Keratinocyte (primary cell): Measurements from ENCODE around the gene APOBEC4.

Source experiments
- EZH2 ChIP-seq: IDR thresholded peaks from one replicate; pipeline ENCODE4 v1.6.1; 2012; ENCODE audit warnings: inconsistent platforms, mild to moderate bottlenecking, low read length, moderate library complexity
- TF ChIP-seq, protein P1 (sequence below), 3 experiments: IDR thresholded peaks in 1 of 3; conservative IDR thresholded peaks in 1 of 3; optimal IDR thresholded peaks in 1 of 3; 2 replicates in 2 of 3; 3 replicates in 1 of 3; pipeline versions ENCODE3 to v1.5.1; 2011; ENCODE audit warnings: low read length in 3 of 3, mild to moderate bottlenecking in 3 of 3, moderate library complexity in 2 of 3, control low read depth in 1 of 3, inconsistent platforms in 1 of 3; ENCODE audit not compliant: insufficient read depth in 2 of 3; ENCODE audit errors: extremely low read depth in 1 of 3

DNA sequence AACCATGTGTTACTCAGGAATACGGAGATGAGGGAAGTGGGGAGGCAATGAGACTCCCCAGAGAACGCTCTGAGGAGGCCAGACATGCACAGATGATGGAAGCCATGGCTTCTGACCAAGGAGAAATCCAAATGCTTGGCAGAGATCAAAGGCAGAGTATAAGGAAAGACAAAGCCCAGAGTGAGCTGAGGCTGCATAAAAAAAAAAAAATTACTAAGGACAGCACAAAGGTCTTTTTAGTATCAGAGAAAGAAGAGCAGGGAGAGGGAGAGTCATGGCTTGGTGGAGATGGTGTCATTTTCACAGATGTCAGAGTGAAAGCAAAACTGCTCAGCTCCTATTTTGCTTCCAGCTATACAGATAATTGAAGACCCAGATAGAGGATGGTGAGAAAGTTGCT is 54.7 kb downstream of the APOBEC4 start:
- TF ChIP-seq, protein P1, sequence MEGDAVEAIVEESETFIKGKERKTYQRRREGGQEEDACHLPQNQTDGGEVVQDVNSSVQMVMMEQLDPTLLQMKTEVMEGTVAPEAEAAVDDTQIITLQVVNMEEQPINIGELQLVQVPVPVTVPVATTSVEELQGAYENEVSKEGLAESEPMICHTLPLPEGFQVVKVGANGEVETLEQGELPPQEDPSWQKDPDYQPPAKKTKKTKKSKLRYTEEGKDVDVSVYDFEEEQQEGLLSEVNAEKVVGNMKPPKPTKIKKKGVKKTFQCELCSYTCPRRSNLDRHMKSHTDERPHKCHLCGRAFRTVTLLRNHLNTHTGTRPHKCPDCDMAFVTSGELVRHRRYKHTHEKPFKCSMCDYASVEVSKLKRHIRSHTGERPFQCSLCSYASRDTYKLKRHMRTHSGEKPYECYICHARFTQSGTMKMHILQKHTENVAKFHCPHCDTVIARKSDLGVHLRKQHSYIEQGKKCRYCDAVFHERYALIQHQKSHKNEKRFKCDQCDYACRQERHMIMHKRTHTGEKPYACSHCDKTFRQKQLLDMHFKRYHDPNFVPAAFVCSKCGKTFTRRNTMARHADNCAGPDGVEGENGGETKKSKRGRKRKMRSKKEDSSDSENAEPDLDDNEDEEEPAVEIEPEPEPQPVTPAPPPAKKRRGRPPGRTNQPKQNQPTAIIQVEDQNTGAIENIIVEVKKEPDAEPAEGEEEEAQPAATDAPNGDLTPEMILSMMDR (optimal IDR thresholded peaks at IDR 0.05 in 1 of 3, IDR thresholded peaks at IDR 0.05 in 1 of 3, conservative IDR thresholded peaks at IDR 0.05 in 1 of 3; ENCODE audit: extremely low read depth in 1 of 3, insufficient read depth in 2 of 3, low read length in 3 of 3): no peak
- no peak for TF ChIP-seq EZH2
